NCI-H146 (cell line): Measurements from ENCODE around the gene PCSK5.
"Not testable (repeated sequence)": the region's sequence is repeated elsewhere in the genome, so short reads cannot be mapped to it uniquely, and the experiment has no call there.

Experiments
- DNase-seq: peaks from one replicate; lab custom pipeline; 2025; lab: John Stamatoyannopoulos, UW

Gene PCSK5

DNA sequence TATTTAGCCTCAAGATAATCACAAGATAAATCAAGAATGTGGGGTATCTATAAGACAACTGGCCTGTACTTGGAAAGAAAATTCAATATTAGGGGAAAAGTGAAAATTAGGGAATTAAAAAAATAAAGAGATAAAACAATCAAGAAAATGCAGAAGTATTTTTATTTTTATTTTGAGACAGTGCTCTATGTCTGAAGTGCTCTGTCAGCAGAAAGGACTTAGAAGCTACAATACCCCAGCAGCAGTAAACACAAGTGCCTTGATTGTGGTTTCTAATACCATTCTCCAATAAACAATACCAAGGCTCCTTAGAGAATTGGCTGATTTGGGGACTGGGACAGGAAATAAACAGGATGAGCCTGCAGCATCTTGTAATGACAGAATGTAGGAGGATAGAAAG lies 358.8 kb downstream of the PCSK5 start:
- no peak for DNase-seq

- no peak for DNase-seq
Observed at GRCh38 chr9:76255781-76256455, 365.4 kb downstream of the PCSK5 start.

DNA sequence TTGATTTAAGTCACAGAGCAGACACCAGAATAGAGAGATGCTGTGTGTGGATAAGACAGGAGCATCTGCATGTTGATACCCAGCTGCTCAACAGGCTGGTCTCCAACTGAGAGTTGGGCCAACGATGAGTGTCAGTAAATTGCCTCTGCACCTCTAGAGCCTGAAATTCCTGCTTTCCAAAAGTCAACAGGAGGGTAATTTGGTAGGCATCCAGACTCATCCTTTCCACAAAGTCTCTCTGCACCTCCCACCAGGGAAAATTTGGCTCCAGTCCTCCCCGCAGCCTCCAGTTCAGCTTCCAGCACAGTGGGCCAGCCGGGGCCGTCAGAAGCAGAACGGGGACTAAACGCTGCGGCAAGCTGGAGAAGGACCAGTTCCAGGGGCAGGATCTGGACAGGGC lies 366.8 kb downstream of the PCSK5 start:
- peak; percentile 20 for DNase-seq

GRCh38 chr9:76266649-76267283 lies 376.3 kb downstream of the PCSK5 start:
- DNase-seq: peak; percentile 87

DNA sequence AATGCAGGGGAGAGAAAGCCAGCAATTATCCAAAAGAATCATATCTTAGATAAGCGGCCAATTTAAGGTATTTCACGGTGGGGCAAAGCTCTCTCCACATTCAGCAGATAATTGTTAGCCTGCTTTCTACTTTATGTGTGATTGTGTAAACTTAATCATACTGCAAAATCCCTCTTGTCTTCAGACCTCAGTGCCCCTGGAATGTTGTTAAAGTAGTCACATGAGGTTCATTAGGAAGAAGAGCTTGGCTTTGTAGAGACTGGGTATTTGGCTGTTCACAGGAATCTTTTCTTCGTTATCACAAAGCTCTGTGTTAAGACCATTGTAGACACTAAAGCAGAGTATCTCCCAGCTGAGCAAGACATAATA lies 376.8 kb downstream of the PCSK5 start:
- no peak for DNase-seq

GRCh38 chr9:76269789-76270188 lies 379.3 kb downstream of the PCSK5 start:
- DNase-seq: no peak

DNA sequence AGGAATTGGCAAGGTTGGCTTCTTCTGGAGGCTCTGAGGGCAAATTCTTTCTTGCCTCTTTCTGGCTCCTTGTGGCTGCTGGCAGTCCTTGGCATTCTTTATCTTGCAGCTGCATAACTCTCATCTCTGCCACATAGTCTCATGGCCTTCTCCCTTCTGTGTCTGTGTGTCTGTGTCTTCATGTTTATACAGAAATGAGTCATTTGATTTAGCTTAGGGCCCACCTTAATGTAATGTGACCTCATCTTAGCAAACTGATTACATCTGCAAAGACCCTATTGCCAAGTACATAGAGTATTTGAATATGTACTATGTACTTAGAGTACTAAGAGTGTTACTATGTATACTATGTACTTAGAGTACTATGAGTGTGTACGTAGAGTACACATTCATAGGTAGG lies 381.3 kb downstream of the PCSK5 start:
- no peak for DNase-seq

GRCh38 chr9:76289042-76289441 lies 398.6 kb downstream of the PCSK5 start:
- DNase-seq: no peak

GRCh38 chr9:76289703-76290102 lies 399.2 kb downstream of the PCSK5 start:
- no peak for DNase-seq

GRCh38 chr9:76290555-76290954 lies 400.1 kb downstream of the PCSK5 start:
- DNase-seq: no peak

DNA sequence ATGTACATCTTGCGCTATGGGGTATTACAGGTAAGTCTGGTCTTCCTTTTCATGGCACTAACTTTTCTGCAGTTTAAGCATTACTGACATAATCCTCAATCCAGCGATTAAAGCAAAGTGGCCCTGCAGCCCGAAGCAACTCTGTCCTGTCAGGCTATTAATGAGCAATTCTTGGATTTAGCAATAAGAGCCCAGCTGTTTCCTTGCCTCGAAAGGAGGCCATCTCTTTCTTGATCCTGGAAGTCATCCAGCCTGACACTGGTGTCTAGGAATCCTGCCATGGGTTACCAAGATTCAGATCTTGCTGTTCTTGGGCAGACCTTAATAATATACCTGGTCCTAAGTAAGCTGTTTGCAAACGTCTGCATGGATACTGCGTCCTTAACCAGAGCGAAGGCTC lies 401.8 kb downstream of the PCSK5 start:
- no peak for DNase-seq

GRCh38 chr9:76292658-76293057 lies 402.2 kb downstream of the PCSK5 start:
- no peak for DNase-seq

- DNase-seq: no peak
Observed at GRCh38 chr9:76294301-76294700, 403.8 kb downstream of the PCSK5 start.

DNA sequence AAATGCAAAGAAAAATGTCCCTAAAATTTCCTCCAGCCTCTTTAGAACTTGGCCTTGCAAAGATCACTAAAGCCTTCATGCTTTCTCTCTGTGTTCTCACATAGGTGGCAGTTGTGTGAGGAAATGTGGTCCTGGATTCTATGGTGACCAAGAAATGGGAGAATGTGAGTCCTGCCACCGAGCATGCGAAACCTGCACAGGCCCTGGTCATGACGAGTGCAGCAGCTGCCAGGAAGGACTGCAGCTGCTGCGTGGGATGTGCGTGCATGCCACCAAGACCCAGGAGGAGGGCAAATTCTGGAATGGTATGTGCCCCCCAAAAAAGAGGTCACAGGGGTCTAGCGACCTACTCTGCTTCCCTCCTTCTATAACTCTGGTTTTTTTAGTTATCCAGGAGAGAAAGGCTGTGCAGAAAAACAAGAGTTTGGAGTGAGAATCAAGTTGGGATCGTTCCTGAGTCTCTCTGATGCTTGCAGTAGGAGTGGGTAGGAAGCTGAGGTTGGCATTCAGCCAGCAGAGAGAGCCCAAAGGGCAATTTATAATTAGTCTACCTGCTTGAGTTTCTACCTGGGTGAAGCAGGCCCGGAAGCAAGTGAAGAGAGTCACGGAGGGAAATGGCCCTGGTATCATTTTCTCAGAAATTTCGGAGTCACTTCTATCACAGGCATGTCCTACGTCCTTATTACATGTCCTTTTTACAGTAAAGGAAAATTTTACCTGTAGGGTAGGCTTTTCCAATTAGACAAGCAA lies 406.3 kb downstream of the PCSK5 start:
- DNase-seq: no peak

DNA sequence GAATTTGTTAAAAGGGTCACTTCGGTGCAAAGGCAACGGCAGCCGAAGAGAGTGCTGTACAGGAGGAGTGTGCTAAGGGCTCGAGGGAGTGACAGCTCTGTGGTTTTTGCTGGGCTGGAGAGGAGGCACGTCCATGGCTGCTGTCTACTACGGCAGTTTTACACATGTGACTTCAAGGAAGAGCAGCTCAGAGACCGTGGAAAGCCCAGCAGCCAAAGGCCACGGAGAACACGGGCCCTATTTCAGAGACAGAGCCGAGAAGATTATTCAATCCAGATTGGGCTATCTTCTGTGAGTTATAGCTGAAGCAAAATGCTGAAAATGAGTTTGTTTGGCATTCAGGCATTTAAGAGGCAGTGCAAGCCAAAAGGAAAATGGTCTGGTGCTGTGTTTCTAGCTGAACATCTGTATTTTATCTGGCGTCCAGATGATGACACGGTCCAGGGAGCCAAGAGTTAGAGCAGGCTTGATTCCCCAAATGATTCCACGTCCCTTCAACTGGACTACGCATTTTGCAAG lies 407.3 kb downstream of the PCSK5 start:
- no peak for DNase-seq

DNA sequence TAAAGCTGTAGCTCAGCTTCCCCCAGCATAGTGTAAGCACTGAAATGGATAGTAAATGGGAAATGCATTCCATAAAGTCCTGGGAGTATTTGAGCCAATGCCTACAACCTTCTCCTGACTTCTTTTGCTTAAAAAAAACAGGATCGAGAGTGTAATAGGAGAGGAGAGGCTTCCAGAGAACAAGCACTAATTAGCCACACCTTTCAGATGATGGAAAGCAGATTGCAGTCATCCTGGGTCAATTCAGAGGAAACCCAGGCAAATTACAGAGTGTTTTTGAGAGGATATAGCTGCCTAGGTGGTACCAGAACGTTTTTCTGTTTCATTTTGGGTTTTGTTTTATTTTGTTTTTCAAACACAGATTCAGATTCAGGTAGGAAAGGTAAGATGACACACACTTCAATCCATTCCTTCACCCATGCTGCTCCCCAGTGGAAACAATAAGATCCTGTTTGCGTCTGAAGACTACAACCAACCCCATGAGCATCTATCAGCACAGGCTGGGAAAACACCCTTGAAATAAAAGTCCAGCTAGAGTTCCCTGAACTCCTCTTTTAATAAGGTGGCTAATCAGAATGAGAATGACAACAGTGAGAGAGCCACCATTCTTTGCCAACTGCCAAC lies 408.2 kb downstream of the PCSK5 start:
- DNase-seq: peak; percentile 34

GRCh38 chr9:76302543-76302942 lies 412.1 kb downstream of the PCSK5 start:
- no peak for DNase-seq

DNA sequence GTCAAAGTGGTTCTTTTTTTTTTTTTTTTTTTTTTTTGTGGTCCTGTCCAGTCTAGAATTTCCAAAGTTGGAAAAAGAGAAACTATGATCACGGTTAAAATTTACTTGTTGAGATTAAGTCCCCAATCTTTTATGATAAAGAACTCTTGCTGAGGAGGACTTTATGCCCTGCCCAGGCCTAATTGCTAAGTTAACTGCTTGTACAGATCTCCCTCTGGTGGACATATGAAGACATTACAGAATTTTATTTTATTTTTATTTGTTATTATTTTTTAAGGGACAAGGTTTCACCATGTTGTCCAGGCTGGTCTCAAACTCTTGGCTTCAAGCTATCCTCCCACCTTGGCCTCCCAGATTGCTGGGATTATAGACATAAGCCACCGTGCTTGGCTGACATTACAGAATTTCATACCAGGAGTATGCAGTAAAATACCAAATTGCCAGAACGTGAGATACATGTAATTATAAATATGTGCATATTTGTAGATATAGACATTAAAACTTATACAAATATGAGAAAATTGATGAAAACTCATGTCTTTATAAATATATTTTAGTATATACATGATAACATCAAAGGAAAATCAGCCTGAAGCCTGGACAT lies 412.6 kb downstream of the PCSK5 start:
- peak; percentile 56 for DNase-seq

DNA sequence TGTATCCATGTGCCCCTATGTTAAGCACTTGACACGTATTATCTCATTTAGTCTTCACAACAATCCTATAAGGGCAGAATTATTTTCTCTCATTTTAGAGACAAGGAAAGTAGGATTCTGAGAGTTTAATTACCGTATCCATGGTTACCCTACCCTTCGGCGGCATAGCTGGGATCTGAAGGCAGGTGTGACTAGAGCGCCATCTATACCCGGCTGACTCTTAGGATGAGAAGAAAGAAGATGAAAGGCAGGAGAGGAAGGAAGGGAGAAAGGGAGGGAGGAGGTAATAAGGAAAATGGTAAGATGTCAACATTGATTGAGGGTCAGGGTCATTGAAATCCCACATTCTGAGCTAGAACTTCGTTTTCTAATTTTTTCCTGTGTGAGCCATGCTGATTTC lies 416.6 kb downstream of the PCSK5 start:
- DNase-seq: not testable (repeated sequence)

- DNase-seq: no peak
Observed at GRCh38 chr9:76310577-76310976, 420.1 kb downstream of the PCSK5 start.

- no peak for DNase-seq
Observed at GRCh38 chr9:76310991-76311390, 420.5 kb downstream of the PCSK5 start.

DNA sequence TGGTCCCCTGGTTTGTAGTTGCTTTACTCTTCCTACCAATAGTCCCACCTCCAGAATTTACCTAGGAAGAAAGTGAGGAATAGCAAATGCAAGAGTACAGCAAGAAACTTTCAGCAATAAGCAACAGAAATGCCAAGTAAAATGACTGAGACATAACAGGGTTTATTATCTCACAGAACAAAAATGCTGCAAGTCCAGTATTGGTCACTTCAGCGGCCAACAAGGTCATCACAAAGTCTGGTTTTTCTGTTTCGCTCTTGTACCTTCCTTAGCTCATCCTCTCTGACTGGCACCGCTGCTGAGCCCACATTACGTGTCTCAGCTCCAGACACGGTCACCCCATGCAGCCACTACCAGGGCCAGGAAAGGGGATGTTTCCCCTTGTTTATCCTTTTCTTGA lies 421.1 kb downstream of the PCSK5 start:
- DNase-seq: no peak
